Progenitor cell of endocrine pancreas (in vitro differentiated cells): ENCODE results near the gene OLFM4. TPM values are rescaled to one million over a fixed set of nuclear protein-coding genes. Genes with fewer than 3 reads are reported as not detected.

ENCODE experiments used
- DNase-seq: peaks from one replicate; pipeline ENCODE4 v3.0.0; 2021; ENCODE audit warnings: low spot score; ENCODE audit not compliant: unreplicated experiment
- H3K27ac Mint-ChIP-seq: 2 replicates; pipeline ENCODE4 v1.8.0; 2021; ENCODE audit warnings: mild to moderate bottlenecking, moderate library complexity, mixed read lengths
- H3K27me3 Mint-ChIP-seq: 2 replicates; pipeline ENCODE4 v1.8.0; 2021; ENCODE audit warnings: mixed read lengths
- H3K36me3 Mint-ChIP-seq: 2 replicates; pipeline ENCODE4 v1.8.0; 2022; ENCODE audit warnings: mixed read lengths; ENCODE audit not compliant: insufficient read depth
- H3K4me1 Mint-ChIP-seq: 2 replicates; pipeline ENCODE4 v1.8.0; 2021; ENCODE audit warnings: low read depth, mixed read lengths
- H3K4me3 Mint-ChIP-seq: 2 replicates; pipeline ENCODE4 v1.8.0; 2021; ENCODE audit warnings: low read depth, mild to moderate bottlenecking, moderate library complexity, mixed read lengths
- H3K9me3 Mint-ChIP-seq: 2 replicates; pipeline ENCODE4 v1.8.0; 2021; ENCODE audit warnings: low read depth, mixed read lengths
- total RNA-seq: library from RNA; stranded (reverse); gene quantifications from 2 replicates; pipeline ENCODE4 v1.2.1, GENCODE V29; 2021
- TF ChIP-seq, protein P1 (sequence below): fragments of 200-600 bp; sonication (generic); IDR thresholded peaks from one replicate; pipeline ENCODE4 v1.5.0; 2021; ENCODE audit warnings: antibody characterized with exemption, mild to moderate bottlenecking; ENCODE audit not compliant: unreplicated experiment

Gene OLFM4
- total RNA-seq, 1 donor from 2014 or later: not detected

DNA sequence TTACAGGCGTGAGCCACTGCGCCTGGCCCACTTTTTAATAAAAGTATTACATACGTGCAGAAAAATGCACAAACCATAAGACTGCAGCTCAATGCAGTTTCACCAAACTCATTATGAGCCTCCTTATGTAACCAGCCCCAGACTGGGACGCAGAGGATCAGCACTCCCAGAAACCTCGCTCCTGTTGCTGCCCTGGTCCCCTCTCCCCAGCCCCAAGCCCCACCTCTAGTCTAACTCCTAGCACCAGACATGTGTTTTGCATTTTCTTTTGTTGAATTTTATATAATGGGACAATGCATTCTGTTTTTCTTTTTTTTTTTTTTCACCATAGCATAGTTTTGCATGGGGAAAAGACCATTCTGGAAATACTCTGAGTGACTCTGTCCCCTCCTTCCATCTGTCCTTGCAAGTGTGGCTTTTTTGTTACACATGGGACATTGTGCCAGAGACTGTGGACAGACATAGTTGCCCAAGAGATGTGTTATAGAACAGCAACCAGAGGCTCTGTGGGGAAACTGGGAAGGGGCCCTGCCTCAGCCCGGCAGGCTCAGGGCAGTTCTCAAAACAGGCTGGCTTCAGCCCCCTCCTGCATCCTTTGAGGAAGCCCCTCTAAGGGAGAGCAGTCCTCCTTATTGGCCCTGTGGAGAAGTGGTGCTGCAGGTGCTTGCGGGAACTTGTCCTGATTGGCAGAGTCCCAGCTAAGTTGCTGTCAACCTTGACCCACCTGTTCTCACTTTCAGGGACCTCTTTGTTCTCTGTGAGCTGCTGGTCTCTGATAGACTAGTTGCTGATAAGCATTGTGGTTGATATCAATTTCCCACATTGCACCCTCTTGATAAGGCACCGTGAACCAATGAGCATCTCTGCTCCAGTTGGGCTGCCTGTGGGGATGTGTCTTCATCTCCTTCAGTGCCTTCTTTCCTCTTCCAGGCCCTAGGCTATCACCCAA lies 13.8 kb upstream of the OLFM4 start:
- Mint-ChIP-seq H3K9me3 (no peaks in the 10 kb centered on the region), H3K27ac (no peak overlapping the region)

DNA sequence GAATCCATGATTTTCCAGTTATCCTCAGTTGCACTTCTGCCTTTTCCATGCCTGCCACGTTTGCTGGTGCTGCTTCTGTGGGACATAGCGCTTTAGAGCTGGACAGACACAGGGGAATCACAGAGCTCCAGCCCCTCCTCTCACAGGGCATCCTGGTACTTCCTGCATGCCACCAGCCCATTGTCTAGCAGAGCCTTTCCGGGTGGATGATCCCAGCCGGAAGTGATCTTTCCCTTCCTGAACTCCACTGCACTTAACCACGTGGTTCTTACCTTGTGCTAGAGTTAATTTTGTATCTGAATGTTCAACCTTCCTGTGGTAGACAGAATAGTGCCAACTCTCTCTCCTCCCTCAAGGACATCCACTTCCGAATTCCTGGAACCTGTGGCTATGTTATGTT lies 12.6 kb upstream of the OLFM4 start:
- H3K9me3 Mint-ChIP-seq: no peaks in the 10 kb centered on the region
- peaks cover 7% of the 10 kb centered on the region for H3K27me3 Mint-ChIP-seq
- DNase-seq: no peak
- TF ChIP-seq, protein P1, sequence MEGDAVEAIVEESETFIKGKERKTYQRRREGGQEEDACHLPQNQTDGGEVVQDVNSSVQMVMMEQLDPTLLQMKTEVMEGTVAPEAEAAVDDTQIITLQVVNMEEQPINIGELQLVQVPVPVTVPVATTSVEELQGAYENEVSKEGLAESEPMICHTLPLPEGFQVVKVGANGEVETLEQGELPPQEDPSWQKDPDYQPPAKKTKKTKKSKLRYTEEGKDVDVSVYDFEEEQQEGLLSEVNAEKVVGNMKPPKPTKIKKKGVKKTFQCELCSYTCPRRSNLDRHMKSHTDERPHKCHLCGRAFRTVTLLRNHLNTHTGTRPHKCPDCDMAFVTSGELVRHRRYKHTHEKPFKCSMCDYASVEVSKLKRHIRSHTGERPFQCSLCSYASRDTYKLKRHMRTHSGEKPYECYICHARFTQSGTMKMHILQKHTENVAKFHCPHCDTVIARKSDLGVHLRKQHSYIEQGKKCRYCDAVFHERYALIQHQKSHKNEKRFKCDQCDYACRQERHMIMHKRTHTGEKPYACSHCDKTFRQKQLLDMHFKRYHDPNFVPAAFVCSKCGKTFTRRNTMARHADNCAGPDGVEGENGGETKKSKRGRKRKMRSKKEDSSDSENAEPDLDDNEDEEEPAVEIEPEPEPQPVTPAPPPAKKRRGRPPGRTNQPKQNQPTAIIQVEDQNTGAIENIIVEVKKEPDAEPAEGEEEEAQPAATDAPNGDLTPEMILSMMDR: no peak
- H3K27ac Mint-ChIP-seq: no peak overlapping the region
- peaks cover 2% of the 10 kb centered on the region for H3K4me1 Mint-ChIP-seq
- no peaks in the 10 kb centered on the region for H3K36me3 Mint-ChIP-seq
- no peak overlapping the region for H3K4me3 Mint-ChIP-seq

More for the DNA sequence above, 13.8 kb upstream of the OLFM4 start:
- TF ChIP-seq, protein P1: no peak
- H3K36me3 Mint-ChIP-seq: no peaks in the 10 kb centered on the region
- no peak for DNase-seq
- H3K4me1 Mint-ChIP-seq: peaks cover 2% of the 10 kb centered on the region
- H3K27me3 Mint-ChIP-seq: peaks cover 7% of the 10 kb centered on the region
- no peak overlapping the region for H3K4me3 Mint-ChIP-seq

DNA sequence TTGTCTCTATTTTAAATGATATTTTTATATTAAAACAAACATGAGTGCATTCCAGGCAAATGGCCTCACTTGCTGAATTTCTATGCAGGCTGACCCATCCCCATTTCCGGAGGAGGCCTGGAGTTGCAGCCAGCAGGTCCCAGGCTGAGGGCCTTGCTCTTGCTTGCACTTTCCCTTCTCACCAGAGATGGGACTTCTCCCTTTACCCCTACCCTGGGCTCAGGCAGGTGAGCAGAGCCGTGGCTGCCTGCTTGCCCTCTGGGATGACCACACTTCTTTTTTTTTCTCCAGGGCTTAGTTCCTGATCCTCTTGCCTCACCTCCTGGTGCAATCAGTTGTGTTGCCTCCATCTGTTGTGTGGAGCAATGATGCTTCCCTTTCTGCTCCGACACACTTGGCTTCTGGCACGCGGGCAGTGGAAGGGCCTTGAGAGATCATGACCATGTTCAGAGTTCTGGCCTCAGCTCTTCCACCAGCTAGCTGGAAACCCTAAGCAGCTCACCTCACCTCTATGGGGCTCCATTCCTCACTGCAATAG lies 11.1 kb upstream of the OLFM4 start:
- Mint-ChIP-seq H3K27ac (no peak overlapping the region), H3K9me3 (no peaks in the 10 kb centered on the region), H3K4me1 (peaks cover 2% of the 10 kb centered on the region), H3K27me3 (peaks cover 7% of the 10 kb centered on the region), H3K36me3 (no peaks in the 10 kb centered on the region), H3K4me3 (no peak overlapping the region)
- TF ChIP-seq, protein P1: no peak
- DNase-seq: no peak

DNA sequence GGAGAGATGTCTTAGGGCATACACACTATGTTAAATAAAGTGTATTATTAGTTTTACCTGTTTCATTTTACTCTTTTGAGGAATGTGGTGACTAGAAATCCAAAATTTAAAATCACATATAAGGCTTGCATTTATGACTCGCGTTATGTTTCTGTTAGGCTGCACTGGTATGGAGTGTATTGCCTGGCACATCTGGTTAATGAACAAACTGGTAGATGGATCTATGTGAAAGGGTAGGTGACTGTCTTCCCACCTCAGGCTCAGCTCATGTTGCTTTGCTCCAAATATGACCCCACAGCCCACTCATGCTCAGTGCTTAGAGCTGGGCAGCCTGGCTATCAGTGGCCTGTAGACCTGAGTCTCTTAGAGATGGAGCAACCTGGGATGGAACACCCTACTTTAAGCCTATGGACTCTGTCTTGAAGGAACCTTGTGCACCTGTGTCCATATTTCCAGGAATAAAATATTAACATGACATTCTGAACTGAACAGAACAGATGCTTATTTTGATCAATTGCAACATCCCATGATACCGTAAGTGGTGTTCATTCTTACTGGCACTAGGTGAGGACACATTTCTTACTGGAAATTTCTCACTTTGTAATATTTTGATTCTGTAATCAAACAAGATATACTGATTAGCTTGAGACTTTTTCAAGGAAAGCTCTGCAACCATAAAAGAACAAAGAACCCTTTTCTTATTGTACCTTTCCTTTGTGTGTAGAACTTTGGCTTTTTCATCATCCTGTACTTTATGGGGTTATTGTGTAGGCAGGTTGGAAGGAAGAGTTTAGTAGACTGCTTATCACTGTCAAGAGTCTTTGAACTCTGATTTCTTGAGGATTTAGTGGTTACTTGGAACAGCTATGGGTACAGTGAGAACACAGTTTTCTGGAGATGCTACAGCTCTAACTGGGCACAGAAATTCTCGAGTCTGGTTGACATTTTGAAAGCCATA lies 9.6 kb upstream of the OLFM4 start:
- TF ChIP-seq, protein P1: no peak
- no peak overlapping the region for H3K27ac Mint-ChIP-seq
- peaks cover 7% of the 10 kb centered on the region for H3K27me3 Mint-ChIP-seq
- no peak overlapping the region for H3K4me3 Mint-ChIP-seq
- no peaks in the 10 kb centered on the region for H3K36me3 Mint-ChIP-seq
- no peak for DNase-seq
- no peaks in the 10 kb centered on the region for H3K9me3 Mint-ChIP-seq
- peaks cover 2% of the 10 kb centered on the region for H3K4me1 Mint-ChIP-seq
